Measurements from ENCODE around the gene RASSF4. TPM values are rescaled to one million over a fixed set of nuclear protein-coding genes. Genes with fewer than 3 reads are reported as not detected.

RASSF4 gene
- total RNA-seq, 3 donors from 2014 or later: 20.0 to 50.6 (median 32.3) TPM

- H3K9me3 ChIP-seq: peaks cover 11% of the 10 kb centered on the region
- no peak for DNase-seq
- TF ChIP-seq CTCF (IDR thresholded peaks at IDR 0.05): no peak
- peaks cover 3% of the 10 kb centered on the region for H3K4me1 ChIP-seq (ENCODE audit: low read depth)
- no peaks in the 10 kb centered on the region for H3K36me3 ChIP-seq (ENCODE audit: low read depth)
- no peak overlapping the region for H3K4me3 ChIP-seq
- ATAC-seq: no peak
- intact Hi-C loops (cut with DNase I, micrococcal nuclease): no loop called here
Observed at GRCh38 chr10:44944354-44944753, 15.2 kb upstream of the RASSF4 start.

GRCh38 chr10:44946205-44946604 is 13.4 kb upstream of the RASSF4 start:
- no peak for TF ChIP-seq CTCF (IDR thresholded peaks at IDR 0.05)
- ATAC-seq (peak; percentile 37), DNase-seq (no peak)

GRCh38 chr10:44947371-44948152 is 12.0 kb upstream of the RASSF4 start:
- no peak for DNase-seq
- peak; percentile 41 for ATAC-seq
- no peaks in the 10 kb centered on the region for H3K4me1 ChIP-seq (ENCODE audit: low read depth)
- peaks cover 11% of the 10 kb centered on the region for H3K9me3 ChIP-seq
- no peaks in the 10 kb centered on the region for H3K36me3 ChIP-seq (ENCODE audit: low read depth)
- no peak for TF ChIP-seq CTCF (IDR thresholded peaks at IDR 0.05)
- intact Hi-C loops (cut with DNase I, micrococcal nuclease): no loop called here
- no peak overlapping the region for H3K4me3 ChIP-seq

More at GRCh38 chr10:44946205-44946604, 13.4 kb upstream of the RASSF4 start:
- no peak overlapping the region for H3K4me3 ChIP-seq
- no peaks in the 10 kb centered on the region for H3K36me3 ChIP-seq (ENCODE audit: low read depth)
- H3K4me1 ChIP-seq (ENCODE audit: low read depth): no peaks in the 10 kb centered on the region
- peaks cover 11% of the 10 kb centered on the region for H3K9me3 ChIP-seq
- intact Hi-C loops (cut with DNase I, micrococcal nuclease): no loop called here

- no peak for TF ChIP-seq CTCF (IDR thresholded peaks at IDR 0.05)
- no peaks in the 10 kb centered on the region for H3K4me1 ChIP-seq (ENCODE audit: low read depth)
- peaks cover 11% of the 10 kb centered on the region for H3K9me3 ChIP-seq
- intact Hi-C loops (cut with DNase I, micrococcal nuclease): no loop called here
- H3K4me3 ChIP-seq: no peak overlapping the region
- no peaks in the 10 kb centered on the region for H3K36me3 ChIP-seq (ENCODE audit: low read depth)
- ATAC-seq: no peak
- DNase-seq: no peak
Observed at GRCh38 chr10:44948642-44949041, 11.0 kb upstream of the RASSF4 start.

- DNase-seq: no peak
- intact Hi-C loops (cut with DNase I, micrococcal nuclease): no loop called here
- no peaks in the 10 kb centered on the region for H3K36me3 ChIP-seq (ENCODE audit: low read depth)
- H3K4me3 ChIP-seq: no peak overlapping the region
- H3K9me3 ChIP-seq: peaks cover 8% of the 10 kb centered on the region
- TF ChIP-seq CTCF (IDR thresholded peaks at IDR 0.05): no peak
- no peaks in the 10 kb centered on the region for H3K4me1 ChIP-seq (ENCODE audit: low read depth)
- ATAC-seq: no peak
Observed at GRCh38 chr10:44949127-44949802, 10.3 kb upstream of the RASSF4 start.

Measured in mucosa of descending colon (tissue), 3 donors.